Pancreas (tissue), 10 donors: ENCODE measurements around the gene SLC16A2. TPM values are rescaled to one million over a fixed set of nuclear protein-coding genes. Genes with fewer than 3 reads are reported as not detected.

Experiments used
- ATAC-seq, 4 donors: fragments of 200-7000 bp; cut with Tn5 transposase; one replicate each; pipeline versions ENCODE4 v1.8.0 to v1.9.1; 2020; ENCODE audit warnings: mild to moderate bottlenecking in 4 of 4, moderate library complexity in 4 of 4
- DNase-seq, 6 donors: peaks; one replicate each; pipeline ENCODE4 v3.0.0-alpha.2; 2020
- FAIRE-seq: peaks from 2 replicates; lab custom pipeline; 2012; peaks lifted over from hg19 to GRCh38; lab: Jason Lieb, UNC
- H3K27ac ChIP-seq, 4 donors: fragments of 200-600 bp; sonication (generic); 1 replicate in 3 of 4; 2 replicates in 1 of 4; pipeline versions ENCODE4 v1.5.0 to v1.8.0; 2020
- H3K27me3 ChIP-seq, 4 donors: fragments of 200-600 bp; one replicate each; pipeline ENCODE4 v1.8.0; 2021
- H3K36me3 ChIP-seq, 3 donors: fragments of 200-600 bp; sonication (generic) in 1 of 3; one replicate each; pipeline versions ENCODE4 v1.5.0 to v1.8.0; 2020 to 2021
- H3K4me1 ChIP-seq, 3 donors: fragments of 200-600 bp; one replicate each; pipeline ENCODE4 v1.8.0; 2021
- H3K4me3 ChIP-seq, 4 donors: fragments of 200-600 bp; sonication (generic) in 2 of 4; one replicate each; pipeline versions ENCODE4 v1.5.0 to v1.8.0; 2020 to 2021
- H3K9me3 ChIP-seq, 4 donors: fragments of 200-600 bp; one replicate each; pipeline ENCODE4 v1.8.0; 2021
- CTCF ChIP-seq, 4 donors: fragments of 200-600 bp; sonication (generic) in 3 of 4; IDR thresholded peaks; one replicate each; pipeline versions ENCODE4 v1.5.0 to v1.8.0; 2021; ENCODE audit warnings: antibody characterized with exemption in 4 of 4
- WGBS, 2 donors: extraction: QIAGEN DNeasy Blood & Tissue Kit; methylation state at CpG; one replicate each; pipeline ENCODE4 v1.1.7; 2013; 5-methylcytosine and 5-hydroxymethylcytosine counted together
- intact Hi-C, 3 donors: fragments of 100-400 bp; cut with DNase I; formaldehyde crosslinking; loops; one replicate each; pipeline versions ENCODE4 v1.11.1 to v1.14.2; 2022
- polyA plus RNA-seq, 2 donors: library from polyadenylated mRNA; stranded (reverse); fragments of 200-250 nt; gene quantifications; one replicate each; pipeline ENCODE4 v1.2.3, GENCODE V29; 2013
- total RNA-seq, 6 donors: library from RNA; stranded (reverse); fragmentation: NEBNext Ultra II Directional in 4 of 6; extraction: Animal tissue kit (Norgen Biotek cat#: 25700) in 4 of 6; gene quantifications; one replicate each; pipeline versions ENCODE4 v1.2.1 to v1.2.4, GENCODE V29; 2021 to 2023
- donor health status: healthy with polysubstance abuse.
- donor health status: DM: no; HTN: no; CAD: no; lungs with moderate emphysema.
- donor health status: DM: no; HTN: no; CAD: no.
- donor health status: control.
- donor health status: control.
- donor health status: Bipolar disorder and iron deficiency.
- donor health status: DM: yes; HTN: yes; CAD: no.
- donor health status: DM: no; HTN: no; CAD: no.
- donor health status: DM: no; HTN: no; CAD: no.
- donor health status: DM: yes; HTN: yes; CAD: no.

SLC16A2 gene
- total and polyA plus RNA-seq, 8 donors: 2.2 to 8.4 (median 3.8) TPM

GRCh38 chrX:74520896-74521295 lies 99.6 kb downstream of the SLC16A2 start:
- no peak for DNase-seq
- ATAC-seq: no peak
- no peak for FAIRE-seq
- WGBS, 2 donors: 93 to 98% methylated on average over 8 of the region's 8 CpGs
- Histone ChIP-seq H3K4me1 (no peaks in the 10 kb centered on the region), H3K9me3 (peaks cover 0 to 3% (median 0%) of the 10 kb centered on the region in 4 donors), H3K36me3 (no peaks in the 10 kb centered on the region), H3K27ac (no peak overlapping the region), H3K4me3 (no peak overlapping the region), H3K27me3 (peaks cover 0 to 4% (median 0%) of the 10 kb centered on the region in 4 donors)
- intact Hi-C loops: no loop called here
- TF ChIP-seq CTCF (IDR thresholded peaks at IDR 0.05): no peak

- WGBS, 2 donors: 80 to 89% methylated on average over 9 of the region's 9 CpGs
Observed at GRCh38 chrX:74521961-74522751, 100.9 kb downstream of the SLC16A2 start.

GRCh38 chrX:74523224-74523623 lies 101.9 kb downstream of the SLC16A2 start:
- FAIRE-seq (no peak), ATAC-seq (no peak), DNase-seq (no peak)
- WGBS, 2 donors: 76 to 84% methylated on average over 1 of the region's 1 CpG
- H3K36me3 ChIP-seq: no peaks in the 10 kb centered on the region
- H3K27ac ChIP-seq: no peak overlapping the region
- H3K27me3 ChIP-seq: no peaks in the 10 kb centered on the region
- H3K4me3 ChIP-seq: no peak overlapping the region
- H3K9me3 ChIP-seq: no peaks in the 10 kb centered on the region
- intact Hi-C loops: no loop called here
- no peak for TF ChIP-seq CTCF (IDR thresholded peaks at IDR 0.05)
- no peaks in the 10 kb centered on the region for H3K4me1 ChIP-seq

More at GRCh38 chrX:74521961-74522751, 100.9 kb downstream of the SLC16A2 start:
- no peak for DNase-seq
- FAIRE-seq: no peak
- no peaks in the 10 kb centered on the region for H3K9me3 ChIP-seq
- peak in 1 of 4 donors; percentile 15 for ATAC-seq
- no peak for TF ChIP-seq CTCF (IDR thresholded peaks at IDR 0.05)
- no peaks in the 10 kb centered on the region for H3K36me3 ChIP-seq
- peaks cover 0 to 4% (median 0%) of the 10 kb centered on the region in 4 donors for H3K27me3 ChIP-seq
- H3K4me1 ChIP-seq: no peaks in the 10 kb centered on the region
- intact Hi-C loops: no loop called here
- no peak overlapping the region for H3K27ac ChIP-seq
- no peak overlapping the region for H3K4me3 ChIP-seq

GRCh38 chrX:74523870-74524735 lies 102.8 kb downstream of the SLC16A2 start:
- no peaks in the 10 kb centered on the region for H3K27me3 ChIP-seq
- H3K4me3 ChIP-seq: no peak overlapping the region
- H3K27ac ChIP-seq: no peak overlapping the region
- 88 to 96% methylated on average over 13 of the region's 13 CpGs for WGBS, 2 donors
- ATAC-seq: no peak
- FAIRE-seq: no peak
- H3K36me3 ChIP-seq: no peaks in the 10 kb centered on the region
- no peaks in the 10 kb centered on the region for H3K9me3 ChIP-seq
- intact Hi-C loops: no loop called here
- H3K4me1 ChIP-seq: no peaks in the 10 kb centered on the region
- no peak for TF ChIP-seq CTCF (IDR thresholded peaks at IDR 0.05)
- DNase-seq: no peak
